SIG-M5 treated with dmso at 0.1 percent for 504 hours (cell line): ENCODE data around the gene PSKH1.

ENCODE experiments used
- DNase-seq: peaks from one replicate; lab custom pipeline; 2025; ENCODE audit not compliant: unreplicated experiment; lab: John Stamatoyannopoulos, UW

The PSKH1 gene

DNA sequence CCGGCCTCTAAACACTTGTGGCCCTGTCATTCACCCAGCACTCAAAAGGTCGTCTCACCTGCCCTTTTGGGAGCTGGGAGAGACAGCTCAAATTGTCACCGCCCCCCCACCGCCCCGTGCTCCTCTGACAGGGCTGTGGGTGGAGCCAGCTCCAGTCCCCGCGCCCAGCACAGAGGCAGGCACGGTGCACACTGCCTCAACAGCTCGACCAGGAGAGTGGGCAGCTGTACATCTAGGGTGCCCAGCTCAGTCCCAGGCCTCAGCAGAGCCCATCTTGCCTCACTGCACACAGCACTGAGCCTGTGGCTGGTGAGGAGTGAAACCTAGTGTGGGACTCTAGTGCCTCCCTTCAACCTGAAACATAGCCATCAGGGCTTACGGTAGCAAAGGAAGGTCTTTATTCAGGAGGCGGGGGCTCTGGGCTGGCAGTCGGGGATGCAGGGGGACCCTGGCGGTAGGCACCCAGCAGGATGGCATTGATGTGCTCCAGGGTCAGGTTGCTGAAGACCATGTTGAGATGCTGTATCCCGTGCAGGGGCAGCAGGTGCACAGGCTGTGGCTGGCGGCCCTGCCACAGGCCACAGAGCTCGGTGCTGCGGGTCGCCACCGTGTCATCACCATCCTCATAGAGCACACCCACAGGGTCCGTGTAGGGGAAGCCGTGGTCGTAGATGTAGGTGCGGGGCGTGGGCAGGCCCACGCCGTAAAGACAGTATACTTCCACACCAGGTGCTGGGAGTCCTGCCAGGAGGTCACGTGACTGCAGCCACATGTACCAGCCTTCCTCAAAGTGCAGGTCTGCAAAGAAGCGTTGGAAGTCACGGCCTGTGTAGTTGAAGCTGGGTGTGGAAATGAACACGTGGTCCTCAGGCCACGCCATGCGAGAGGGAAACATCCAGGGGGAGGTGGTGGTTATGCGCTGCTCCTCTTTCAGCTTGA lies 46.7 kb downstream of the PSKH1 start:
- DNase-seq, result no peak

DNA sequence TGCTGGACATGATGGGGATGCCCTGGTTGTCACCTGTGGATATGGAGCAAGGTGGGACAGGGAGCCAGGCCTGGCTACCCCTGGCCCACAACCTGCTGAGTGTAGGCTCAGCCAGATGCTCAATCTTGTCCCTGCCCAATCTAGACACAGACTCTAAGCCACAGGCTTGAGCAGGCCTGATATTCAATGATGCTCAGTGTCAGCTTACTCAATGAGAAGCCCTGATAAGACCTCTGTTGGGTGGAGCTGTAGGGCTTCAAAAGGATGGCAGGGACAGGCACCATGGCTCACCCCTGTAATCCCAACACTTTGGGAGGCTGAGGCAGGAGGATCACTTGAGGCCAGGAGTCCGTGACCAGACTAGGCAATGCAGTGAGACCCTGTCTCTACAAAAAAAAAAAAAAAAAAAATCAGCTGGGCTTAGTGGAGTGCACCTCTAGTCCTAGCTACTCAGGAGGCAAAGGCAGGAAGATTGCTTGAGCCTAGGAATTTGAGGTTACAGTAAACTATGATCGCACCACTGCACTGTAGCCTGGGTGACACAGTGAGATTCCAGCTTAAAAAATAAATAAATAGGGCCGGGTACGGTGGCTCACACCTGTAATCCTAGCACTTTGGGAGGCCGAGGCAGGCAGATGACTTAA lies 47.5 kb downstream of the PSKH1 start:
- no peak for DNase-seq

DNA sequence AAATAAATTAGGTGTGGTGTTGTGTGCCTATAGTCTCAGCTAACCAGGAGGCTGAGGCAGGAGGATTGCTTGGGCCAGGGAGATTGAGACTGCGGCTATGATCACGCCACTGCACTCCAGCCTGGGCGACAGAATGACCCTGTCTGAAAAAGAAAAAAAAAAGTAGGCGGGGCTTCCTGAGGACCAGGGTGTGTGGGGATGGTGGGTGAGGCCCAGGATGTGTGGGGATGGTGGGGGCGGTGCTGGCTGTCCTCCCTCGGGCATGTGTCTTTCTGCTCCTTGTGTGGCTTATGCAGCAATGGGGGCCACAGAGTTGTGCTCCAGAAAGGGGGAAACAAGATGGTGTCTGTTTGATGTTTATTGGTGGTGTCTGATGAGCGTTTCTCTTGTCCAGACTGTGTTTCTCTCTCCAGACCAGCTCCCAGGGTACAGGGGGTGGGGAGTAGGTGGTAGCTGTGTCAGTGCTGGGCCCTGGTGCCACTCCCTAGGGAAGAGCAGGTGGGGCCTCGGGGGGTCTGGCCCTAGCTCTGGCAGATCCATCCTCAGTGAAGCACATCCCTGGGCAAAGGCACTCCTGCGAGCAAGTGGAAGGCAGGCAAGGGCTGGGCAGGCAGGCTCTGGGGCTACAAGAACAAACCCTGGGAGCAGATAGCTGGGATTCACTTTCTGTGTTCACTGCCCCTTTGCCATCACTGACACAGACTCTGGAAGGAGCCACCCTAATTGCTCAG lies 48.6 kb downstream of the PSKH1 start:
- no peak for DNase-seq

GRCh38 chr16:67942200-67942509 lies 49.1 kb downstream of the PSKH1 start:
- peak; percentile 39 for DNase-seq

DNA sequence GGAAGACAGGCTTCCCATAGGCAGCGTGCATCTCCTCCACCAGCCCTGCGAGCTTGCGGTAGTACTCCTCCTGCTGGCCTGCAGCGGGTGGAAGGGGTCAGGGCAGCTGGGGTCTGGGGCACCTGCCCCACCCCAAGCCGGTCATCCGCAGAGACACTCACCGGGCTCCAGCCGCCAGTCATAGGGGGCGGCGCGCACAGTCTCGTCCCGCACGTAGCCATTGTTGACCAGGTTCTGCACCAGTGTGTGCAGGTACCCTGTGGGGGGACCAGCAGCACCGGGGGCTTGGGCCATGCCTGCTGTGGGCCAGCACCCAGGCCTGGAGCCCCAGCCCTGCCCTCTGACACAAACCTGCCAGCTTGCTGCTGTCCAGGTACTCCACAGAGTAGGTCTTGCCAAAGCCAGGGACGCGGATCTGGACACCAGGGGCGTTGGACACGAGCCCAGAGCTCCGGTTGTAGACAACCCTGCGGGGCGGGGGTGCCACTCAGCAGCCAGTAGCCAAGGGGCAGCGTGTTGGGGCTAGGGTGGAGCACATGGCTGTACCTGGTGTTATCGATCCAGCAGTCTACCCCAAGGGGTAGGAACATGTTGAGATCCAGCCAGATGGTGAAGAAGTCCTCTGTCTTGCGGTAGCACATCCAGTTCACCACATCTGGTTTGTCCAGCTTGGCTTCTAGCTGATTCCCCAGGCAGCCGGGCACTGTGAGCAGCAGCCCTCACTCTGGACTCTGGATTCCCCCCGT lies 49.6 kb downstream of the PSKH1 start:
- no peak for DNase-seq

- no peak for DNase-seq
These were observed 50.2 kb downstream of the PSKH1 start for GRCh38 chr16:67943256-67943618.

- DNase-seq, result no peak
These were observed 50.8 kb downstream of the PSKH1 start, which contains the start of gene LCAT for GRCh38 chr16:67943619-67944504. Gene LCAT (minus strand): TSS chr16:67944120. CDS start chr16:67944101, 19 bp downstream.

- no peak for DNase-seq
These were observed 51.8 kb downstream of the PSKH1 start for GRCh38 chr16:67944690-67945391.

DNA sequence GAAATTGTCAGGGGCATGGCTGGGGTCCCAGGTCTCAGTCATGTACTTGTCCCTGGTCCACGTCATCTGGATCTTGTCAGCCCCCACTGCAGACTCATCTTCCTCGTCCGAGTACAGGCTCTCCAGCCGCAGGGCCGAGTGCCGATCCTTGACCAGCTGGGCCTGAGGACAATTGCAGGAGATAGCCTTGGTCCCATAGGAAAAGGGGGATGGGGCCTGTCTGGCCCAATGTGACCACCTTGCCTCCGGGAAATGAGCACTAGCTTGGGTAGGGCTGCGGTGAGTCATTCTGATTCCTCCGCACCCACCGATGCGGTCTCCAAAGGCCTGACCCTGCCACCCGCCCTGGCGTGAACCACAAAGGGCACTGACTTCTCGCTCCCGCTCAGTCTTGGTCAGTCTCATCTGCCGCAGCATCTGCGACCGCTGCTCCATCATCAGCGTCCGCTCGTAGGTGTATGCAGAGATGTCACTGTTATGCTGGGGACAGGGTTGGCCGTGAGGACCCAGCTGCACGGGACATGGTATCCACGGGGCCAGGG lies 52.4 kb downstream of the PSKH1 start:
- no peak for DNase-seq

GRCh38 chr16:67946128-67946569 lies 53.1 kb downstream of the PSKH1 start:
- DNase-seq, result no peak

DNA sequence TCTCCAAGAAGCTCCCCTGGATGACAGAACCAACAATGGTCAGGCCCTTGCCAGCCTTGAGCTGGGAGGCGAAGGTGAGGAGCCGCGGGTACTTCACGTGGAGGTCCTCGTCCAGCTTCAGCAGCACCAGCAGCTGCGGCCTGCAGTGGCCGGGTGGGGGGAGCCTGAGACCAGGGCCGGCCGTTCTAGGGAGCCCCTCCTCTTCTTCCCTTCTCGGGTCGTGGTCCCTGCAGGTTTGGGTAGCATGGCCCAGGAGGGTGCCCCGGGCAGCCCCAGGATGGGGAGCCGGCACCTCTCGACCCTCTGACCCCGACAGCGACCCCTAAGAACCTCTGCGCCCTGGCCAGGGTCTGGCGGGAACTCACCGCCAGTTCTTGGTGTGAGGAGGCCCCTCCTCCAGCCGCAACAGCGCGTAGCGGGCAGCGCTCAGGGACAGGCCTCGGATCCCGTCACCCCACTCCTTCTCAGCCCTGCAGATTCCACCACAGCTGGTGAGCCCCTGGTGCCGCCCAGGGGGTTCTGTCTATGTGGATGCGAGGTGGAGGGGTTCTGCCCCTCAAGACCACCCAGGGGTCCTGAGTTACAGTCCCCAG lies 54.0 kb downstream of the PSKH1 start:
- no peak for DNase-seq

- DNase-seq, result peak; percentile 10
These were observed 55.0 kb downstream of the PSKH1 start for GRCh38 chr16:67948015-67948414.

- no peak for DNase-seq
These were observed 56.6 kb downstream of the PSKH1 start for GRCh38 chr16:67949645-67950044.

DNA sequence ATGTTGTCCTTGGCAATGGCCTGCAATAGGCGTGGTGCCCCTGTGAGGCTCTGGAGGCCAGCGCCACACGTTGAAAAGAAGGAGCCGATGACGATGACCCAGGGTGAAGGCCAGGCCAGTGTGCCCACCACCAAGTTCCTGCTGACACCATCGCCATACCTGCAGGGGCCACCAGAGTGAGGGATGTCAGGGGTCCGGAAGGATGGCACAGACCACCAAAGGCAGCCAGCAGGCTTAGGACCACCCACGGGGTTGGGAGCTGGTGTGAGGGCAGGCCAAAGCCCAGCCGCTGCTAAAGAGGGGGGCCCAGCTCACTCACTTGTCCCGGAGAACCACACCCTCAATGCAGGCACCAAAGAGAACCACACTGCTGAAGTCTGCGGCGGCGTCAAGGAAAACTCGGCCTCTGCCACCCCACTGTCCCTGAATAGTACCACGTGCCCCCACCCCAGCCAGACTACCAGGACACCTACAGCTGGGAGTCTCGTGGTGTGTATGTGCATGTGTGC lies 57.3 kb downstream of the PSKH1 start:
- DNase-seq, result no peak

GRCh38 chr16:67951485-67951884 lies 58.4 kb downstream of the PSKH1 start:
- no peak for DNase-seq

DNA sequence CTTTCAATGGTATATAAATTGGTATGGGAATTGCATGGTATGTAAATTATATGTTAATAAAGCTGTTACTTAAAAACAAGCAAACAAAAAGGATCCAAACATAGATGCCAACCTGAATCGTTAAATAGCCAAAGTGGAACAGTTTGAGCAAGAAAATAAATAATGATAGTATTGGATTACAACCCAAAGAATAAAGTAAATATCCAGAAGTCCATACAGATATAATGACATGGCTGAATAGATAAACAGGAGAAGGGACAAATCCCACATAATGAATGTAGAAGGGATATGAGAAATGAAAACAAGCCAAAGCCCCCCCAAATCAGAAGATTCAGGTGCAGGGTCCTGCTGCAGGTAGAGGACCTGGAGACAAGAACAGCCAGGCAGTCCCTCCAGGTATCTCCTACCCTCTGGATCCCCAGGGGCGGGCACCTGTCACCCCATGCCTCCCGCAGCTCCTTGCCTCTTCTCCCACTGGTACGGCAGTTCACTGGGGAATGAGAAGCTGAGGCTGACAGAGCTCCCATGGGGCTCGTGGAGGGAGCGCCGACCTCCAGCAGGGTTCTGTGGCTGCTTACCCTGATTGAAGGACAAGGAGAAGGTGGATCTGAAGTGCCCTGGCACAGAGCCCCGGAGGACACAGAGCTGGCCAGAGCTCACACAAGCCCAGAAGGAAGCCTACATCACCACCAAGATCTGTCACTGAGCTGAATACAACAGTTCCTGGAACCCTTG lies 60.8 kb downstream of the PSKH1 start:
- DNase-seq, result no peak

GRCh38 chr16:67954421-67955196 lies 61.6 kb downstream of the PSKH1 start:
- DNase-seq, result no peak
